HG03571 (cell line): Measurements from ENCODE around the gene WRNIP1.
A peak's percentile ranks its signal among the peaks of the same experiment; 100 is the strongest.

Experiments used
- ATAC-seq: cut with Tn5 transposase; IDR thresholded peaks from one replicate; pipeline ENCODE4 v1.9.1; 2021; ENCODE audit not compliant: unreplicated experiment

WRNIP1 gene

GRCh38 chr6:2765166-2765895 is at the start of gene WRNIP1:
WRNIP1 (plus strand) TSS chr6:2765393; CDS start chr6:2765623, 230 bp downstream.
- peak; percentile 85 for ATAC-seq

- ATAC-seq = no peak
These were observed 49.5 kb upstream of the WRNIP1 start for GRCh38 chr6:2715737-2716136.

- no peak for ATAC-seq
These were observed 48.1 kb upstream of the WRNIP1 start for GRCh38 chr6:2716936-2717700.

DNA sequence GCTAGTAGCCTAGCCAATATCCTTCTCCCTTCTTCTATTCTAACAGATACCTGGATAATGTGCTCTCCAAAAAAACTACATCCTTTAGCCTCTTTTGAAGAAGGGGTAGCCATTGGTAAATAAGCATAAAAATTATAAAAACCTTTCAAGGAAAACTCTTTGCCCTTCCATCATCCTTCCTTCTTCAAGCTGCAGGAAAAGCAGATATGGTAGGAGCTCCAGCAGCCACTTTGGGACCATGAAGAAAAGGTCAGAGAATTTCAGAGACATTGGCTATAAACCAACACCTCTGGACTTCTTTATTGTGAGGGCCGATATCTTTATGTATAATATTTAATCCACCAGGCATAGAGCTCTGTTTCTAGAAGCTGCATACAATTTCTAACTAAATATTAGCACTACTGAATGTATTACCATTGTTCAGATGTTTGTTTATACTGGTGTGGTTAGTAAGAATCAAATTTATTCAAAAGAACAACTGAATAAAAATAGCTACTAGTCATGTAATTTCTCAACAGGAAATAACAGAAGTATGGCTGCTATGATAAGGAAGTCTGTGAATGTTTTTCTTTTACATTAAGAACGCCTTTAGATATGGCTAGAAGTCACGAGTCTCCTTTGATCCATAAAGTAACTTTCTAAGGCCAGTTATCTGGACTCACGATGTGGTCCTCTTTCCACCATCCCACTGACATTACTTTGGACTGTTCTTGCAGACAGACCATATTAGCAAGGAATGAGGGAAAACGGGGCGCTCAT is 46.7 kb upstream of the WRNIP1 start:
- ATAC-seq = no peak

DNA sequence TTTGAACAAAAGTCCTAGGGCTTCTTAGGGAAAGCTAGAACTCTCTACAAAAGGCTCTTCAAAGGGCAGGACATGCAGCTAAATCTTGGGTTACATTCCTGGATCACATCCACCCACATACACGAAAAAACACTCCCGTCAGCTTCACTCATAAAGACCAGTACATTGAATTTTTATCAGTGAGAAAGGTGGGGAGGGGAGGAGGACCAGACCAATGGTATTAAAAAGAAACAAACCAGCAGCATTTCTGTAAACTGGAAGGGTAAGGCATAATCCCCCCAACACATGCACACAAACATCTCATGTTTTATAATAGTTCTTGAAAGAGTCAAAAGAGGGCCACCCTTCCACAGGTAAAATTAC is 46.1 kb upstream of the WRNIP1 start:
- no peak for ATAC-seq

DNA sequence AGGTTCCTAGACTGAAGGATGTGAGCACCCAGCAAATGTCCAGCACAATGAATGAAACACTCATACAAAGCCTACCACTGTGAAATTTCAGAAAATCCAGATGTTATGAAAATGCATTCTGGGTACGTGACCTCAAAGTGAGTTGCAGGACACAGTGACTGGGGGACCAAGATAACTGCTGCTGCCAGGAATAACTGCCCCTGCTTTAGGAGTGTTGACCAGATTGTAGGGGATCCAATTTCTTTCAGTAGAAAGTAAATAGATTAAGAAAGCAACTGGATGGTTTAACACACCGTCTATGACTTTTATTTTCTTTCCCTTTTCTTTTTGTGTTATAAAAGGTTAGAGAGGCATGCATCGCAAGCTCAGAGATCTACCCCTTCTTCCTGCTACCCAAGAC is 44.0 kb upstream of the WRNIP1 start:
- no peak for ATAC-seq

DNA sequence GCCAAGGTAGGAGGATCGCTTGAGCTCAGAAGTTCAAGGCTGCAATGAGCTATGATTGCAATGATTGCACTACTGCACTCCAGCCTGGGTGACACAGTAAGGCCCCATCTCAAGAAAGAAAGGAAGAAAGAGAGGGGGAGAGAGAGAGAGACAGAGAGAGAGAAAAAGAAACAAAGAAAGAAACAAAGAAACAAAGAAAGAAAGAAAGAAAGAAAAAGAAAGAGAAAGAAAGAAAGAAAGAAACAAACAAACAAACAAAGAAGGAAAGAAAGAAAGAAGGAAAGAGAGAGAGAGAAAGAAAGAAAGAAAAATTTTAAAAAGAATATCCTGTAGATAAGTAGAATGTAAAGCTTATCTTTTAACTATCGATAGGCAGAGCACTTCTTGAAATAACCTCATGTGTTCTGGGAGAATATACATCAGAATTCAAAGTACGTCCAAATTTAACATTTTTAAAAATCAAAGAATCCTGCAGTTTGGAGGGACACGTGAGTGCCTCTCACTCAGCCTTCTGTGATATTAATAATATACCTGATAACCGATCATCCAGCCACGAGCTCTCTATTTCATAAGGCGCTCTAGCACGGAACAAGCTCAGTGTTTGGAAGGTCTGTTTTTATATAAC is 39.7 kb upstream of the WRNIP1 start:
- no peak for ATAC-seq

- no peak for ATAC-seq
These were observed 39.1 kb upstream of the WRNIP1 start for GRCh38 chr6:2725999-2726567.

GRCh38 chr6:2729921-2730320 is 35.3 kb upstream of the WRNIP1 start:
- no peak for ATAC-seq

- no peak for ATAC-seq
These were observed 34.7 kb upstream of the WRNIP1 start for GRCh38 chr6:2730353-2731107.

DNA sequence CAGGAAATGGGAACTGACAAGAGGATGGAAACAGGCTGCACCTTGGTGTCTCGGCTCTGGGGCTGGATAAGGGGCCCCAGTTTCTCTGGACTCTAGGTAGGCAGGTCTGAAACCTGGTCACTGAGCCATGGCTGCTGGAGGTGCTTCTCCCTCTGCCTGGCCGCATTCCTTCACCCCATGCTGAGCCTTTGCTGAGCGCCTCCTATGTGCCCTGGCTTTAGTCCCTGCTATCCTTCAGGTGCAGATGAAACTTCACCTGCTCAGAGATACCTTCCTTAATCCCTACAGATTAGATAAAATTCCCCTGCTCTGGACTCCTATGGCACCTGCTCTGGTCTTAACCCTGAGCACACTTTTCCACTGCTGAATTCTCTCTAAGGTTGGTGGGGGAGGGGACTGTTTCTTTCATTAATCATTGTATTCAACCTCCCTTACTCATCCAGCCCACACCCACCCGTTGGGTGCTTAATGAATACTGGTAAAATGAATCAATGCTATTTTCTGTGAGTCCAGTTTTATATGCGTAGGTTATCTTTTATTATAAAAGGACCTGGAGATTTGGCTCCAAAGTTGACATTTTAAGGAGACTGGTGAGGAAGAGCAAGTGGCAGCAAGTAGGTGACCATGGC is 33.8 kb upstream of the WRNIP1 start:
- ATAC-seq = no peak

DNA sequence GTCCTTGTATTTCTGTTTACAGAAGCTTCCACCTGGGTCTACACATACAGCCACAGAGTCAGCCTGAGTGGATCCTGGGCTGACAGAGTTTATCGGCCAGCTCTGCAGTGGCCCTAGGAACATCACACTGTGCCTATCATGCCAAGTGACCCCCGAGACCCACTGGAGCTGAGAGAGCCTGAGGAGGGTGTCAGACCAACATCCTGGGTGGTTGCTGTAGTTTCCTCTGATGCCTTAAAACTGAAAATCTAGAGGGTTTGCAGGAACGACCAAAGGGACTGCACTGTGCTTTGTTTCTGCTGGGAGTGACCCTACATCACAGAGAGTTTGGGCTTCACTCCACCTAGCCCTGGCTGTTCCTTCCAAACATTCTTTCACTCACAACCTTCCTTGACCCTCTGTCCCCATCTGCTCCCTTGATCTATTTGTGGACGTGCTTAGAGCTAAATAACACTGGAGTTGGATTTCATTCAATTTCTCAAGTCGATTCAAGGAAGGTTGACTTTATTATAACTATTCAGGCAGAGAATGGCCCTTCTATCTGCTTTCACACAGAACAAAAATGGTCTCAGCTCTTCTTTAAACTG is 32.6 kb upstream of the WRNIP1 start:
- no peak for ATAC-seq

DNA sequence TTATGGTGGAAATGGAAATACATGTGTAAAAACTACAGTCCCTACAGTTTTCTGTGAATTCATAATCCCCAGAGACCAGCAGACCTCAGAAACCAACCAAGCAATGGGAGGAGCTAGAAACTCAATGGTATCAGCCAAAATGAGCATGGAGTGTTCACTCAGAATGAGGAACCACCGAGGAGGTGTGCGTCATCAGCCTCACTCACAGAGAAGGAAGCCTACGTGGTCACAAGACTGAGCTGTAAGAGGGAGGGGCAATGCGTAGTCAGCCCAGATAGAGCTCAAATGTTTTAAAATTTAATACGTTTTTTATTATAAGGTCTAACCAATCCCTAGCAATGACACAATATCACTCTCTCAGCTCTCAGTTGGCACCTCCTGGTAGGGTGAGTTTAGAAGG is 31.9 kb upstream of the WRNIP1 start:
- peak; percentile 92 for ATAC-seq

DNA sequence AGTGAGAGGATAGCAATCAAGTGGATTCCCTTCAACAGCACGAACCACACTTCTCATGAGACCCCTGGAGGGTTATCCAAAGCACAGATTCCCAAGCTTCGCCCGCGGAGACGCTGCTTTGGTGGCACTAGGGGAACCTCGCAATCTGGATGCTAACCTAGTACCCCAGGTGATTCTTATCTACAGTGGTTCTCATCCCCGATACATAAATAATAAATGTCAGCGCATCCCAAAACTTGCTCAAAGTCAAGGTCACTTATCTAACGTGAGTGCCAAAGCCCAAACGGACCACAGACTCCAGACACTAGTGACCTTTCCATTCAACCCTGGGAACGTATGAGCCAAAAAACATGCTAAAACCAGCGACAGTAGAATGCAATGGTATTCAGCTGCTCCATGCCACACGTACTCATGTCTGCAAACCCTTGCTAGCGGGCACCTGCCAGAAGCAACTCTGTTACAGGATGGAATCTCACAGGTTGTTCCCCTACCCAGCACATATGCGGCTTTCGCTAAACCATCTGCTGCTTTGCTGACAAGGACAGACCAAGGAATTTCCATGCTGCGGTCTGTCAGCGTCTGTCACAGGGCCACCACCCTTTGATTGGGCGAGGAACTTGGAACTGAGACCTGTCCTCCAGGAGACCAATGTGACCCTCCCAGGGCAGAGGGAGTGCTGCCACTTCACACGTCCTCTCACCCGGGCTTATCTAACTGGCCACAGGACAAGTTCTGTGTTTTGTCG is 31.3 kb upstream of the WRNIP1 start:
- no peak for ATAC-seq

DNA sequence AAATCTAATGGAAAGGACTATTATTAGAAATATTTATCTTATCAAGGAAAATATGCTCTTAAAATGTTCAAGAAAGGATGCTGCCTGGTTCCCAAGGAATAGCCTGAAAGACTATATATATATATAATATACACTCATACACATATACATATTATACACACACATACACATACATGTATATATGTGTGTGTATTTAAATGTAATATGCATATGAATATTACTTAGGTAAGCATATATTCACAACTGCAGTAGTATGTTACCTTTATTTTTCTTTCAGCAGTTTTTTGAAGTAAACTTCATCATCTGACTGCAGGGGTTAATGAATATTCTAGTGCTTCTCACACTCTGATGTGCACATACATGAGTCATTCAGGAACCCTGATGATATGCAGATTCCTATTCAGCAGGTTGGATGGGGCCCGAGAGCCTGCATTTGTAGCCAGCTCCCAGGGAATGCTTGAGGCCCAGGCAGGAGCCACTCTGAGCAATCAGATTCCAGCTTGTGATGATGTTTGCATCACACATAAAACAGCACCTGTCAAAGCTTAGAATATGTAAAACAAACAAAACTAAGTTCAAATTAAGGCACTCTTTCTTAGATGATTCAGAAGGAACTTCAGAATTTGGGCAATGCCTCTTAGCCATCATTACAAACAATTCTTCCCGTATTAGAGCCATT is 30.6 kb upstream of the WRNIP1 start:
- no peak for ATAC-seq

- no peak for ATAC-seq
These were observed 27.3 kb upstream of the WRNIP1 start for GRCh38 chr6:2737885-2738284.

DNA sequence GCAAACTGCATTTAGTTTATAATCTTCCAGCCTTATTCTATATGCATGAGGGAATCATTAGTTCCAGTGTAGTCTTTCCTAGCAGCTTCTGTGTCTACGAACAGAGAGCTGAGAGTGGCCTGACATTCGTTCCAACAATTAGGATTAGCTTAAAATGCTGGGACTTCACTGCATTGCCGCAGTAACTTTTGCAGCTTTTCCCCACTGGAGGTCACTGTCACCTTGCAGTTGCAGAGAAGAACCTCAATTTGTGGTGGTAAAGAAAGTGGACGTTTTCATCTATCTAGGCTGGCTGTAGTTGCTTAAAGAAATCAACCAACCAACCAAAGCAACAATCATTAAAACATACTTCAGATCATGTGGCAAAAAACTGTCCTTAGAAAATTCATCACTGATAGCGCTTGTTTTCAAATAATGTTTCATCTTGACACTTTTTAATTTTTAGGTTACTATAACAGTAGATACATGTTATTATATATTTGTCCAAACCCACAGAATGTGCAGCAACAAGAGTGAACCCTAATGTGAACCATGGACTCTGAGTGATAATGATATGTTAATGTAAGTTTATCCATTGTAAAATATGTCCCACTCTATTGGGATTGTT is 26.7 kb upstream of the WRNIP1 start:
- ATAC-seq = no peak

DNA sequence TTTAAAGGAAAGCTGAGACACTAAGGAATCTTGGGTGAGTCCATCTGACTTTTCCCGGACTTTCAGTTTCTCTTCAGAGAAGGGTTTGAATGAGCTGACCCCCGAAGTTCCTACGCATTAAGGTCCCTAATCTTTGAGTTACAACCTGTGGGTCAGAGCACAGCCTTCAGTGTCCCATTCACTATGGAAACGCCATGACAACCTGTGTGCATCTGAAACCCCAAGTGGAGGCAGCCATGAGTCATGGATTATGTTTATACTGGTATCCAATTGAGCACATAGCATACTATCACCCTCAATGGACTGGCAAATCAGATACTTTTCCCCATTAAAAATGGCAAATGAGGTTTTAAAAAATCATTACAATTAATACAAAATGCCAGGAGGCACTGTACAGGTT is 25.9 kb upstream of the WRNIP1 start:
- ATAC-seq = no peak
